ENCODE measurements around the gene ELMO2. TPM values are rescaled to one million over a fixed set of nuclear protein-coding genes. Genes with fewer than 3 reads are reported as not detected.

Gene ELMO2
- total RNA-seq, 4 donors from 2014 or later = 24.3 to 78.4 (median 26.4) TPM

GRCh38 chr20:46353500-46354206, 52.8 kb downstream of the ELMO2 start:
- no peak overlapping the region for H3K4me3 ChIP-seq
- peaks cover 0 to 17% (median 9%) of the 10 kb centered on the region in 4 donors for H3K4me1 ChIP-seq
- H3K9me3 ChIP-seq = no peaks in the 10 kb centered on the region
- peaks cover 0 to 30% (median 0%) of the 10 kb centered on the region in 3 donors for H3K36me3 ChIP-seq
- TF ChIP-seq POLR2A (IDR thresholded peaks at IDR 0.05) (no peak), CTCF (IDR thresholded peaks at IDR 0.05) (no peak)
- no peak overlapping the region for H3K27ac ChIP-seq
- H3K27me3 ChIP-seq = no peaks in the 10 kb centered on the region
- DNase-seq = no peak

GRCh38 chr20:46352370-46352938, 54.0 kb downstream of the ELMO2 start:
- Histone ChIP-seq H3K4me1 (peaks cover 0 to 15% (median 9%) of the 10 kb centered on the region in 4 donors), H3K9me3 (no peaks in the 10 kb centered on the region), H3K27ac (no peak overlapping the region), H3K27me3 (no peaks in the 10 kb centered on the region), H3K36me3 (peaks cover 0 to 23% (median 0%) of the 10 kb centered on the region in 3 donors), H3K4me3 (no peak overlapping the region)
- no peak for TF ChIP-seq CTCF (IDR thresholded peaks at IDR 0.05)
- no peak for DNase-seq

GRCh38 chr20:46351357-46352058, 54.9 kb downstream of the ELMO2 start:
- Histone ChIP-seq H3K9me3 (no peaks in the 10 kb centered on the region), H3K27me3 (no peaks in the 10 kb centered on the region), H3K4me3 (no peak overlapping the region), H3K4me1 (peaks cover 0 to 12% (median 5%) of the 10 kb centered on the region in 4 donors), H3K36me3 (peaks cover 0 to 23% (median 0%) of the 10 kb centered on the region in 3 donors), H3K27ac (peak overlapping the region in 1 of 4 donors; percentile 46)
- DNase-seq = no peak
- no peak for TF ChIP-seq CTCF (IDR thresholded peaks at IDR 0.05)
- TF ChIP-seq POLR2A (IDR thresholded peaks at IDR 0.05) = no peak

GRCh38 chr20:46350986-46351267, 55.5 kb downstream of the ELMO2 start:
- H3K36me3 ChIP-seq = peaks cover 0 to 23% (median 0%) of the 10 kb centered on the region in 3 donors
- TF ChIP-seq POLR2A (IDR thresholded peaks at IDR 0.05) = no peak
- no peak for TF ChIP-seq CTCF (IDR thresholded peaks at IDR 0.05)
- H3K27me3 ChIP-seq = no peaks in the 10 kb centered on the region
- H3K27ac ChIP-seq = peak overlapping the region in 1 of 4 donors; percentile 46
- no peak for DNase-seq
- no peak overlapping the region for H3K4me3 ChIP-seq
- H3K4me1 ChIP-seq = peaks cover 0 to 12% (median 5%) of the 10 kb centered on the region in 4 donors
- no peaks in the 10 kb centered on the region for H3K9me3 ChIP-seq

- Histone ChIP-seq H3K27ac (peak overlapping the region in 1 of 4 donors; percentile 46), H3K4me3 (no peak overlapping the region), H3K4me1 (peaks cover 0 to 12% (median 5%) of the 10 kb centered on the region in 4 donors), H3K36me3 (peaks cover 0 to 23% (median 0%) of the 10 kb centered on the region in 3 donors), H3K27me3 (no peaks in the 10 kb centered on the region), H3K9me3 (no peaks in the 10 kb centered on the region)
- no peak for TF ChIP-seq CTCF (IDR thresholded peaks at IDR 0.05)
- DNase-seq = peak in 2 of 3 donors; percentile 60 to 63
Measured at GRCh38 chr20:46350201-46350985, 56.0 kb downstream of the ELMO2 start.
